NK-92 (cell line): ENCODE data around the gene NUP214.
"Not testable (repeated sequence)": the region's sequence is repeated elsewhere in the genome, so short reads cannot be mapped to it uniquely, and the experiment has no call there.

ENCODE experiments used
- DNase-seq: peaks from one replicate; lab custom pipeline; 2025; ENCODE audit not compliant: unreplicated experiment; lab: John Stamatoyannopoulos, UW

NUP214 gene

GRCh38 chr9:131096269-131097125 lies 28.9 kb upstream of the NUP214 start, which contains the start of gene AIF1L:
Gene AIF1L, plus strand, starts transcription at chr9:131096531. Its CDS starts 99 bp downstream, at chr9:131096630.
- DNase-seq, result no peak

GRCh38 chr9:131097126-131097947 lies 28.0 kb upstream of the NUP214 start:
- DNase-seq, result no peak

- DNase-seq, result no peak
Observed at GRCh38 chr9:131097948-131098278, 27.5 kb upstream of the NUP214 start.

- DNase-seq, result no peak
Observed at GRCh38 chr9:131098391-131099101, 26.8 kb upstream of the NUP214 start.

- DNase-seq, result no peak
Observed at GRCh38 chr9:131099102-131099606, 26.2 kb upstream of the NUP214 start.

- DNase-seq, result not testable (repeated sequence)
Observed at GRCh38 chr9:131099845-131100244, 25.5 kb upstream of the NUP214 start.

GRCh38 chr9:131100445-131100844 lies 24.9 kb upstream of the NUP214 start:
- DNase-seq, result no peak

GRCh38 chr9:131101207-131101964 lies 24.0 kb upstream of the NUP214 start:
- DNase-seq, result no peak

GRCh38 chr9:131103024-131103423 lies 22.4 kb upstream of the NUP214 start:
- no peak for DNase-seq

GRCh38 chr9:131103535-131103934 lies 21.9 kb upstream of the NUP214 start:
- DNase-seq, result no peak

GRCh38 chr9:131104016-131104740 lies 21.2 kb upstream of the NUP214 start:
- DNase-seq, result no peak

- no peak for DNase-seq
Observed at GRCh38 chr9:131105952-131106351, 19.4 kb upstream of the NUP214 start.

- no peak for DNase-seq
Observed at GRCh38 chr9:131107760-131108159, 17.6 kb upstream of the NUP214 start.

GRCh38 chr9:131111186-131111853 lies 14.1 kb upstream of the NUP214 start:
- no peak for DNase-seq

GRCh38 chr9:131111854-131112311 lies 13.5 kb upstream of the NUP214 start:
- no peak for DNase-seq

- no peak for DNase-seq
Observed at GRCh38 chr9:131112374-131113154, 12.8 kb upstream of the NUP214 start.

GRCh38 chr9:131113655-131114054 lies 11.7 kb upstream of the NUP214 start:
- DNase-seq, result no peak

- no peak for DNase-seq
Observed at GRCh38 chr9:131114084-131114535, 11.3 kb upstream of the NUP214 start.
